ENCODE results near the gene AADAT.
"Not testable (repeated sequence)": the region's sequence is repeated elsewhere in the genome, so short reads cannot be mapped to it uniquely, and the experiment has no call there.

Gene AADAT

DNA sequence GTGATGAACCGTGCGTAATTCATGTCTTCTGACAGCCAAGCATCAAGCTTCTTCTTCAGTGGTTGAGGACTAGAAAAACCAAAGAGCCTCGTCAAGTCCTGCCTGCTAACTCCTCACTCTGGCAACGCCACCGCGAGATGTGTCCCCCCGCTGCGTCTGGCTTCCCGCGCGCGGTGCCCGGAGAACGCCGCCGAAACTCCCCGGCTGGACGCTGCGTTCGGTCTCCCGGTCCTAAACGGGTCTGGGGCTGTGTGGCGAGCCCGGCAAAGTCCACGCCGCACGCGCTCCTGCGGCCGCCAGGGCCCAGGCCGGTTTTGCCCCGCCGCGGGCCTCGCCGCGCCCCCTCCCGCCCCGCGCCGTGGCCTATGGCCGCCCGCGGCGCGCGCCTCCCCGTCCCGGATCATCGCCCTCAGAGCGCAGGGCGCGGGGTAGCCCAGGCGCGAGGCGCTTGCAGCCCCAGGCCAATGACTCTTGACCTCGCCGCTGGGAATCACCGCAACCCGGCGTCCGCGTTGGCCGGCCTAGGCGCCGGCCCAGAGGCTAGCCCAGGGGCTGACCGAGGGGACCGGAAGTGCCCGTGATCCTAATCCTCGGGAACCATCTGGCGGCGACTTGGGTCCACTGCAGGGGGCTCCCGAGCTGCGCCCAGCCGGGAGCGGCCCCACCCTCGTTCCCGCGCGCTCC, at the start of gene AADAT:
AADAT (minus strand) TSS at position 289 of the 684 bp plus-strand sequence; CDS start at position 23, 266 bp downstream.
- no peak for DNase-seq

DNA sequence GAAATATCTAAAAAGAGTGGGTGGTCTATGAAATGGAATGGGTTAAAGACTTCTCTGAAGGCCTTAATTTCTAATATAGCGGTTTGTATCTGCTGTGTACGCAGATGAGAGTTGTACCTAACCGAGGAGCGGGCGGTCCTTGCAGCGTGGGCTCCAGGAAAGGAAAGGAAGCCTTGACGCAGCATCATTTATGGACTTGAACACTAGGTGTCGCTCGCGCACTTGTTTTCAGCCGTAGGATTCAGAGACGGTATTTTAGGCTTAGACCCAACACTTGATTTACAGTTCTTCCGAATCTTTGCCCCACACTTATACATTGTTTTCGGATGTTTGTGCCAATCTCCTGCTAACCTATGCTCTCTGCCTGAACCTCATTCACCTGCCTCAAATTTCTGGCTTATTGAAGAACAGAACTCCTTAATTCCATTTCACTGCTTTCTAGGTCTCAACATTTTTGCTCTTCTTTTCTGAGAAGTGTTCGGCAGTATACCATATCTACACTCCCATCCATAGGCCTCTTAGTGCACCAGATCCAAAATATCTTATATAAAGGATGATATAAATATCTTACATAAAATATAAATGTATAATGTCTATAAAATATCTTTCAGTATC, 48.9 kb upstream of the AADAT start:
- DNase-seq, result no peak

DNA sequence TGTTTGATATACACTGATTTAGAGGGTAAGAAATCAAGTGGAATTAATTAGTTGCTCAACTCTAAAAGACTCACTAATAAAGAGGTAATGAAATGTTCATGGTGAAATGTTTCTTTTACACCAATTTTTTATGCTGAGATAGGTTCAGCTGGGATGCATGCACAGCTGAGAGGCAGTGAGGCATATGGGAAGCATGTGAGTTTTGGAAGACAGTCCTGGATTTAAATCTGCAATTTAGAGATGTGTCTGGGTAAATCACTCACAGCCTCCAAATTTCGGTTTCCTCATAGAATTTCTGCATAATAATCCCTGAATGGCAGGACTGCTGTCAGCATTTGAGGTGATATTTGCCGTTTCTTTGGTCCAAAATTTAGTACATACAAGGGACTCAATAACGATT, 48.2 kb upstream of the AADAT start:
- DNase-seq, result no peak

DNA sequence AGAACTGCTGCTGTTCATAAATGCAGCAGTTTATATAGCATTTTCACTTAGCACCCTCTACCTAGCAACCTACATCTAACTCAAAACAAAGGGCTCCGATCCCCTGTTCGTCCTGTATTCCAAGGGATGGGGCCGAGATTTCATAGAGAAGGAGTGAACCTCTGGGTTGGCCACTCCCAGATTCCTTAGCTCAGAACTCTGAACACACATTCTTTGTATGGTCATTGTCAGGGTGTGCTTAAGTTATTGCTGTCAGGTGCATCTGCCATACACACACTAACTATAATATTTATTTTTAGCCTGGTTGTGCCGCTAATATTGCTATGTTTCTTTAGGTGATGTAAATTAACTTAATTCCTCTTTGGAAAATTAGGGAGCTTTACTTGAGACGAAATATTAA, 47.7 kb upstream of the AADAT start:
- DNase-seq, result no peak

DNA sequence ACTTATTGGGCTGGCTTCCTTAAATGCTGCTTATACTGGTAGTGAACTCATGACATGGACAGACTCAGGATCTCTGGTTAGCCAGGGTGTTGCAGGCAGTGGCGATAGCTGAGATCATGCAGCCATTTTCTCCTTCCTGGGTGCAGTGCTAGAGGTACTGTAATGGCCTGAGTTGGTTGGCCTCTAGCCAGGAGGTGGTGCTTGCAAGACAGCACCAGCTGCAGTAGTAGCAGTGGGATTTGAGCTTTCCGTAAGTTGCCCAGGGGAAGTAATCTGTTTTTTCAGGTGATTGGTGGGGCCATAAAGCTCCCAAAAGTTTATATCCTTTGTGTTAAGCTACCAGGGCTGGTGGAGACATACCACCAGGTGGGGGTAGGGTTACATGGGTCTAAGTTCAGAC, 45.1 kb upstream of the AADAT start:
- DNase-seq, result no peak

DNA sequence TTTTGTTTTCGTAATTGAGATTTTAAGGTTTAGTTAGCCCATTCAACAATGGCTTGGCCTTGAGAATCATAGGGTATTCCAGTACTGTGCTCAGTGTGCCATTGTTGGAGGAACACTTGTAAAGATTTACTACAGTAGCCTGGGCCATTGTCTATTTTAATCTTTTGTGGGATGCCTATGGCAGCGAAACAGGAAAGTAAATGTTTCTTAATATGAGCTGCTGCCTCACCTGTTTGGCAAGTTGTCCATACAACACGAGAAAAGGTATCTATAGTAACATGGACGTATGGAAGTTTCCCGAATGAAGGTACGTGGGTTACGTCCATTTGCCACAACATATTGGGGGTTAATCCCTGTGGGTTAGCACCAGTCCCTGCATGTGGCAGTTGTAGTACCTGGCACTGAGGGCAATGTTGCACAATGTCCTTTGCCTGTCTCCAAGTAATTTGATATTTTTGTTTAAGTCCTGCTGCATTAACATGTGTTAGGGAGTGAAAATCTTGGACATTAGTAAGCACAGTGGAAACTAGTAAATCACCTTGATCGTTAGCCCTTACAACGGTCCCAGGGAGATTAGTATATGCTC, 38.6 kb upstream of the AADAT start:
- DNase-seq, result no peak

DNA sequence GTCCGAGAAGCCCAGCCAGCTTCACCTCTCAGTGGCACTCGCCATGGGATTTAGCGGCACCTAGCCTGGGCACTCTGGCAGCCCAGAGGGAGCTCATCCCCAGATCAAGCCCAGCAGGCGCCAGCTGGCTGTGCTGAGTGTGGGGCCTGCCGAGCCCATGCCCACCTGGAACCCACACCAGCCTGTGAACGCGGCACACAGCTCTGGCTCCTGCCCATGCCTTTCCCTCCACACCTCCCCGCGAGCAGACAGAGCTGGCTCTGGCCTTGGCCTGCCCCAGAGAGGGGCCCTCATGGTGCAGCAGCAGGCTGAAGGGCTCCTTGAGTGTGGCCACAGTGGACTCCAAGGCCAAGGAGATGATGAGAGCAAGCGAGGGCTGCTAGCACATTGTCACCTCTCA, 38.0 kb upstream of the AADAT start:
- no peak for DNase-seq

DNA sequence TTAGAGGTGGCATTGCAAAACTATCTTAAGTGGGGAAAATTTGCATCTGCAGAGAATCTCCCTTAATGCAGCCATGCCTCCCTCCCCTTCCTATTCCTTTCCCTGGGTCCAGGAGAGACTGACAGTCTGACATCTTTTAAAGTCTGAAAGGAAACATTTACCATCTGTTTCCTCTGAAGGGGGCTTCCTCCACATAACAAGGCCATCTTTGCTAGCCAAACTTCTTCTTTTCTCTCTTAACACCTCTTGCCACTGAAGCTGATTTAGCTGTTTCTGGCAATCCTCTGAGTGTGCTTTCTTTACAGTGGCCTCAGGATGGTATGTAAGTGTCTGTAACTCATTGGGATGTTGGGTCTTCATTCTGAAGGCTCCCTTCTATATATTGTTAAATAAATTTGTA, 34.6 kb upstream of the AADAT start:
- no peak for DNase-seq

DNA sequence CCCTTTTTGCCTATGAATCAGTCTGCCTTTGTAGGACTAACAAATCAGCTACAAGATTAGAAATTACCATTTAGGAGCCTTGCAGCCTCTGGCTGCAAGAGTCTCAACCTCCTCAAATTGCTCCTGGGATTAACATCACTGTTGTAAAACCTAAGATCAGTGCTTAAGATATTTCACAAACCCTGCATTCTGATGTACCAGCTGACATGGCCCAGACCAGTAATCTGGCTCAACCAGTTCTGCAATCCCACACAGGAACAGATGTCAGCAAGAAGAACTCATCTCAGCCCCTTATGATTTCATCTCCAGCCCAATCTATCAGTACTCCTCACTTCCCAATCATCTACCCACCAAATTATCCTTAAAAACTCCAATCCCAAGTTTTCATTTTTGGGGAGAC, 32.5 kb upstream of the AADAT start:
- DNase-seq, result no peak

DNA sequence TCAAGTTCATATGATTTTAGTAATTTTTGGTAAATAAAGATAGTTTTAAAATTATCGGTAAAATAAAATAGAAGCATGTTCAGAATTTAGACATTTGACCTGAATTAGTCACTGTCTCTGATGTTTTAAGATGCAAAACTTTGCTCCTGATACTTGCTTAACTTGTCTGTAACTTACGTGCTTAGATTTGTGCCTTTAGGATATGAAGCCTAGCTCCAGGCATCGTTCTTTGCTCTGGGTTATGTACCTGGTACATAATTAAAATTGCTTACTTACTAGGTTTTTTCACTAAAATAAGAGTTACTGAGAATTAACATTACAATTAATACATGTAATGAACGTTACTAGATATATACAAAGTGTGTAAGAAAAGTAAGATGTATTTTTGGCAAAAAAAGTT, 24.9 kb upstream of the AADAT start:
- no peak for DNase-seq

DNA sequence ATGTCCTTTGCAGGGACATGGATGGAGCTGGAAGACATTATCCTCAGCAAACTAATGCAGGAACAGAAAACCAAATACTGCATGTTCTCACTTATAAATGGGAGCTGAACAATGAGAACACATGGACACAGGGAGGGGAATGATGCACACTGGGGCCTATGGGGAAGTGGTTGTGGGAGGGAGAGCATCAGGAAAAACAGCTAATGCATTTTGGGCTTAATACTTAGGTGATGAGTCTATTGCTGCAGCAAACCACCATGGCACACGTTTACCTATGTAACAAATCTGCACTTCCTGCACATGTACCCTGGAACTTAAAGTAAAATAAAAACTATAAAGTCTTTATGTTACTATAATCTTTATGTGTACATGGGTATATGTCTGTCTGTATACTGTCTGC, 24.4 kb upstream of the AADAT start:
- not testable (repeated sequence) for DNase-seq

DNA sequence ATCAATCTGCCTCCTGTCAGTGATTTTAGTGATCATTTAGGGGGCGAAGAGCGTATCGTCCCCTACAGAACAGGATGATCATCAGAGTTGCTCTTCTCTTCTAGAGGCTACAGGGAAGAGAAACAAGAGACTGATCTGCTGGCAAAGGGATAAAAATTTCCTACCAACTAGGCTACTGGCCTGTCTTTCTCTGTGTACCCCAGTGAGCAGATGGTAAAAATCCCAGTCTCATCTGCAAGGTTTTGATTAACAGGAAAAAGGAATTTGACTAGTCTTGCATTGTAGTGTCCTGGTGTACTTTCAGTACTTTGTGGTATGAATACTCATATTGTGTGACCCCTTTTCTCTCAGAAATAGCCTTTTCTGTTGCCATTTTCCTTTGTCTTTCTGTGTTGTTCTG, 21.8 kb upstream of the AADAT start:
- no peak for DNase-seq

DNA sequence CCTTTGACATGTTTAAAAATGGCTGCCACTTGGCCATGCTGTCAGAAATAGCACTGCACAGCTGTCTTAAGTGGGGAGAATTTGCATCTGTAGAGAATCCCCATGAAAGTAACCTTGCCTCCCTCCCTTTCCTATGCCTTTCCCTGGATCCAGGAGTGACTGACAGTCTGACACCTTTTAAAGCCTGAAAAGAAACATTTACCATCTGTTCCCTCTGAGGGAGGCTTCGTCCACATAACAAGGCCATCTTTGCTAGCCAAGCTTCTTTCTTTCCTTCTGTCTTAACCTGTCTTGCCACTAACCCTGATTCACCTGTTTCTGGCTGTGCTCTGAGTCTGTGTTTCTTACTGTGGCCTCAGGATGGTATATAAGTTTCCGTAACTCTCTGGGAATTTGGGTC, 21.3 kb upstream of the AADAT start:
- no peak for DNase-seq

DNA sequence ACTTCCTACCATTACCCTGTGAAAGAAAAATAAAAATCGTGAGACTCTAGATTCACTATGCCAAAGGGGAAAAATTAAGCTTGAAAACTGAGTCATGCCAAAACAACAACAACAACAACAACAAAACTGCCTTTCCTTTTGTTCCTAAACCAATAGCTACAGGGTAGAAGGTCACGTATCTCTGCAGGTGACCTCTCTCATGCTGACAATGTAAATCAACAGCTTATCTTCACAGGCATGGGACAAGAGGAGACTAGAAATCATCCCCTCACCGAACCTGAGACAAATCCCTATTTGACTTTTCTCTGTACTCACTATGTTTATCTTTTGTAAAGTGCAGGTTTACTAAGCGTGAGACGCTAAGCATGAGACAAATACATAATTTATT, 20.5 kb upstream of the AADAT start:
- DNase-seq, result no peak

DNA sequence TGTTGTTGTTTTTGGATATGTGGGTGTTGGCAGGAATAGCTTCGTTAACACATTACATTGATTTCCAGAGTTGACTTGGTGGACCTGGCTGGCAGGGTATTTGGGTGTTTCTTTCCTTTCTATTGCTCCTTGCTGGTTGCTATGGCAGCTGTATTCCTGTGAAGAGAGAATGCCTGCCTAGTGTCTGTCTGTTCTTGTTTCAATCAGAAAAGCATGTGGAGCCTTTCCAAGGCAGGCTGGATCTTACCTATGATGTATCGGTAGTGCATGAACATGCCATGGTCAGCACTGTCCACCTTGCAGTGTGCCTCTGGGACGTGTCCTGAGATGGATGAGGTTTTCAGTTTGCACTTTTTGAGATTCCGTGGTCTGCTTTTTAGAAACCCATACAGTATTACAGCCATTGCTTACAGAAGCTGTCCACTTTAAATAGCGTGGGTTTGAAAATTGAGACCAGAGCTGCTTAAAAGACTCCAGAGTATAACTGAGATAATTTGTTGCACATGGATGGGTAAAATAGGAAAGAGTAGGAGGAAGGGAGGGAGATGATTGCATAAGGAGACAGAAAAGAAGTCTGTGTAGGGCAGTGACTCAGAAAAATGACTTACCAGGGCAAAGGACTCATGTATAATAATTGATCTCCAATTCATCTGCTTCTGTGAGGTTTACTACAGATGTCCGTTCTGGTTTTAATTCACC, 20.0 kb upstream of the AADAT start:
- no peak for DNase-seq

DNA sequence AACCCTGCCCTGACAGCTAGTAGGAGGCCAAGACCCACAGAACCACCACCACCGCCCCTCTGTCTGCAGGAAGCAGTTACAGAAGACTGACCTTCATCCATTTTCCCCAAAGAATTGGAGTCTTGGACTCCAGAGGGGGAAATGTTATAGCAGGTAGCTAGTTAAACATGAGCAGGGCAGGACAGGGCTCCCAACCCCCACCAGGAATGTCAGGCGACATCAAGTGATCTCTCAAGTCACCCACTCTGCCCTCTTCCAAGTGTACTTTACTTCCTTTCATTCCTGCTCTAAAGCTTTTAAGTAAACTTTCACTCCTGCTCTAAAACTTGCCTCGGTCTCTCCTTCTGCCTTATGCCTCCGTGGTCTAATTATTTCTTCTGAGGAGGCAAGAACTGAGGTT, 17.1 kb upstream of the AADAT start:
- no peak for DNase-seq

DNA sequence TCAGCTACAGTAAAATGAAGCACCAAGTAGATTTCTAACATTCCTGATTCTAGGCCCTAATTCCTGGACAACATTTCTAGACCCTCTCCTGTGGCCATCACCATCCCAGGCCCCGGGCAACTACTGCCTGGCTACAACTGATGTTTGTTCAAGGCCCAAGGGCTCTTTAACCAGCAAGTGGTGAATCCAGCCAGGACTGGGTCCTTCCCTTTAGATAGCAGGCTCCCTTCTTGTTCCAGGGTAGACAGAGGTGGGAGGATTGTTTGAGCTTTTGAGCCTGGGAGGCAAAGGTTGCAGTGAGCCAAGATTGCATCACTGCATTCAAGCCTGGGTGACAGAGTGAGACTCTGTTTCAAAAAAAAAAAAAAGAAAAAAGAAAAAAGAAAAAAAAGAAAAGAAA, 12.7 kb upstream of the AADAT start:
- no peak for DNase-seq

DNA sequence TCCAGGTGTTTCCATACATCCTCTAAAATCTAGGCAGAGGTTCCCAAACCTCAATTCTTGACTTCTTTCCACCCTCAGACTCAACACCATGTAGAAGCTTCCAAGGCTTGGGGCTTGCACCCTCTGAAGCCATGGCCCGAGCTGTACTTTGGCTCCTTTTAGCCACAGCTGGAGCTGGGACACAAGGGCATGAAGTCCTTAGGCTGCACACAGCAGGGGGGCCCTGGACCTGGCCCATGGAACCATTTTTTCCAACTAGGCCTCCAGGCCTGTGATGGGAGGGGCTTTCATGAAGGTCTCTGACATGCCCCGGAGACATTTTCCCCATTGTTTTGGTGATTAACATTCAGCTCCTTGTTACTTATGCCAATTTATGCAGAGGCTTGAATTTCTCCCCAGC, 8.4 kb upstream of the AADAT start:
- not testable (repeated sequence) for DNase-seq

DNA sequence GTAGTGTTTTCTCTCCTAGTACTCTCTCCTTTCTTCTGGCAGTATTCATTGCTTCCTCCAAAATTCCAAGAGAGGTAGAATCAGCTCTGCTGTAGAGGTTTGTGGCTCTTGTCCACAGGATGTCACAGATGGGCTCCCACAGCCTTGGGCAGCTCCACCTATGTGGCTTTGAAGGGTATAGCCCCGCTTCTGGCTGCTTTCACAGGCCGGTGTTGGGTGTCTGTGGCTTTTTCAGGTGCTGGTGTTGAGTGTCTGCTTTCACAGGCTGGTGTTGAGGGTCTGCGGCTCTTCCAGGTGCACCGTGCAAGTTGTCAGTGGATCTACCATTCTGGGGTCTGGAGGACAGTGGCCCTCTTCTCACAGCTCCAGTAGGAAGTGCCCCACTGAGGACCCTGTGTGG, 7.9 kb upstream of the AADAT start:
- no peak for DNase-seq

DNA sequence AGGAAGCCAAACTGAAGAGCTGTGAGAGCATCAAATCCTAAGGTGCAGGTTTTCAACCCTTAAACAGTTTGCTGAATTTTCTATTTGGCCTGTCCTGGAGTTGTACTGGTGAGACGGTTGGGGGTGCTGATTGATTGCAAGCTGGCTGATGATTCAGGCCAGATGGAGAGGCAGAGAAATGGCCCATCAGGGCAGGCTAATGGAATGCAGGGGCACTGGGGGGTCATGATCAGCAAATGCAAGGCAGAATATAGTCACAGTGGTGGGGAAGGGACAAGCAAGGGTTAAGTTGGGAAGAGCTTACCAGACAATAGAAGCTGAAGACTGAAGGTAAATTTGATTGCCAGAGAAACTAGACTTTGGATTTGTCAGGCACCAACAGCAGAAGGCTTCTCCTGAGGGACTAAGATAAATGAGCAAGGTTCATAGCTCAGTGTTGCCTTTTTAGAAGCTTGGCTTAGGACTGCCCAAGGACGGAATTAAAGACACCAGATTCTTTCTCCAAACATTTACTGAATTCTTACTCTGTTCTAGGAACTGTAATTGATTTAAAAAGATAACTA, 4.3 kb upstream of the AADAT start:
- DNase-seq, result no peak

DNA sequence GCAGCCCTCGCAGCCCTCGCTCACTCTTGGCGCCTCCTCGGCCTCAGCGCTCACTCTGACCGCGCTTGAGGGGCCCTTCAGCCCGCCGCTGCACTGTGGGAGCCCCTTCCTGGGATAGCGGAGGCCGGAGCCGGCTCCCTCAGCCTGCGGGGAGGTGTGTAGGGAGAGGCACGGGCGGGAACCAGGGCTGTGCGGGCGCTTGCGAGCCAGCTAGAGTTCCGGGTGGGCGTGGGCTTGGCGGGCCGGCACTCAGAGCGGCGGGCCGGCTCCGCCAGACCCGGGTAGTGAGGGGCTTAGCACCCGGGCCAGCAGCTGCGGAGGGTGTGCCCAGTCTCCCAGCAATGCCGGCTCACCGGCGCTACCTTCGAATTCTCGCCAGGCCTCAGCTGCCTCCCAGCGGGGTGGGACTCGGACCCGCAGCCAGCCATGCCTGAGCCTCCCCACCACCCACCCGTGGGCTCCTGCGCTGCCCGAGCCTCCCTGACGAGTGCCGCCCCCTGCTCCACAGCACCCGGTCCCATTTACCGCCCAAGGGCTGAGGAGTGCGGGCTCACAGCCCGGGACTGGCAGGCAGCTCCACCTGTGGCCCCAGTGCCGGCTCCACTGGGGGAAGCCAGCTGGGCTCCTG, 1.4 kb upstream of the AADAT start:
- no peak for DNase-seq

DNA sequence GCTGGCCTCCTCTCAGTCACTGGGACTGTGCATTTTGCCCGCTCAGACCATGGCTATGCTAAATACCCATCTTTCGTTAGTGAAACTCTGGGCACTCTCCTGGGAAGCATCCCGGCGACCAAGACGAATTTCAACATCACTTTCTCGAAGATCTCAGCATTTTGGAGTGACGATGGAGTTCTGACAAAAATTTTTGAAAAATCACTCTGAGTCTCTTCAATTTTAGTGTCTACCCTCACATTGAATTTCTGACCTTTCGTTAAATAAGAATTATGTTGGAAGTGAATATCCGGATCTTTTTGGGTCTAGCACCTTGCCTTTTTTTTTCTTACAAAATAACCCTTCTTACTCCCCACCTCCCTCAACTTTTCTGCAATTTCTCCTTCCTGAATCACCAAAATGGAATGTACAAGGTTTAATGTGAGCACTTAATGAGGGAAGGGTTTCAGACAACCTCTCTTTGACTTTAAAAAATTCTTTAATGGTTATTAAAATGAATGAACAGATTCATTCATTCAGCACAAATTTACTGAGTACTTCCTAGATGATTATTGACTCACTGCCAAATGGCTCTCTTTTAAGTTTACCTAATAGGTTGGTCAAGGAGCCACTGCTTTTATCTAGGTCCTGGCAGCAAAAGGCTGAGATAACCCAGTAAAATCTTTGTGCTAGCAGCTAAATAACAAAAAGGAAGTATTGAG, 746 bp upstream of the AADAT start:
- DNase-seq, result no peak

DNA sequence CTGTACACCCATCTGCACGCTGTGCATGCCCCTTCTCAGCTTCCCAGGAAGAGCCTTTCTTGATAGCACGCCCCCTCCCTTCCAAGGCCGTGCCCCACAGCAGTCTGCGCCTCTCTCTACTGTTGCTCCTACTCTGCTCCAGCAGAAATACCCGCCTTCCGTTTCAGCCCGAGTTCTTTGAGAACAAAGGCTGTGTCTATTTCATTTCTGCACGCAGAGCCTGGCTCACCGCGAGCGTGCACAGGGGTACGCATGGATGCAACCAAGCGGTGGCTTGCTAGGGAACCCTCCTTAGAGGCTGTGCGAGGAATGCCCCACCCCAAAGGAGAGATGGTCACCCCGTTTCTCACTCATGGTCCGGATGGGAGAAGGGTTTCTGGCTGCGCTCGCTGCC, 485 bp downstream of the AADAT start:
- no peak for DNase-seq

Data from GF-D8 (cell line).